GM12878 (cell line): ENCODE measurements around the gene ZXDC. TPM values are rescaled to one million over a fixed set of nuclear protein-coding genes. Genes with fewer than 3 reads are reported as not detected.

ENCODE experiments used
- ATAC-seq: fragments of 200-7000 bp; cut with Tn5 transposase; 3 replicates; pipeline ENCODE4 v1.9.1; 2020; ENCODE audit warnings: mild to moderate bottlenecking, moderate library complexity
- BruUV-seq: library from RNA; stranded (reverse); fragments of 400-500 nt; replicated peaks from 2 replicates; lab custom pipeline; 2021; lab: Mats Ljungman, UMichigan
- CTCF ChIA-PET: fragments of 300-600 bp; sonication (Branson Sonifier 250); formaldehyde crosslinking; extraction: SDS; loops from one replicate; lab custom pipeline; 2021; ENCODE audit warnings: inconsistent platforms; lab: Yijun Ruan, JAX
- POLR2A ChIA-PET: fragments of 350-600 bp; formaldehyde crosslinking; extraction: SDS; loops from one replicate; lab custom pipeline; 2021; ENCODE audit warnings: inconsistent platforms; lab: Charles Lee
- RAD21 ChIA-PET: fragments of 300-600 bp; sonication (Branson Sonifier 250); formaldehyde crosslinking; loops from one replicate; lab custom pipeline; 2023; ENCODE audit warnings: antibody characterized with exemption; ENCODE audit not compliant: unreplicated experiment; lab: Charles Lee
- SMC1A ChIA-PET: fragments of 300-600 bp; sonication (Branson Sonifier 250); formaldehyde crosslinking; loops from one replicate; lab custom pipeline; 2023; ENCODE audit not compliant: unreplicated experiment, uncharacterized antibody; lab: Charles Lee
- DNase-seq: peaks from one replicate; pipeline ENCODE4 v3.0.0-alpha.2; 2011; ENCODE audit warnings: low read depth, low spot score
- FAIRE-seq: peaks from 3 replicates; lab custom pipeline; 2011; peaks lifted over from hg19 to GRCh38; lab: Jason Lieb, UNC
- H2AFZ ChIP-seq: 2 replicates; pipeline ENCODE4 v1.6.0; 2011; ENCODE audit warnings: low read depth, low read length, control low read depth; ENCODE audit not compliant: control insufficient read depth
- H3K27ac ChIP-seq: 2 replicates; pipeline ENCODE4 v1.5.1; 2011; ENCODE audit warnings: control low read depth; ENCODE audit not compliant: control insufficient read depth, insufficient read depth
- H3K27me3 ChIP-seq, 2 experiments: replicated peaks in 1 of 2; 2 replicates each; pipeline versions ENCODE4 v1.6.0 to v1.6.1; 2011; ENCODE audit warnings: low read length in 1 of 2; ENCODE audit not compliant: control insufficient read depth in 2 of 2, insufficient read depth in 2 of 2
- H3K36me3 ChIP-seq, 2 experiments: 2 replicates each; pipeline ENCODE4 v1.5.1; 2011; ENCODE audit warnings: low read length in 1 of 2; ENCODE audit not compliant: control insufficient read depth in 2 of 2, insufficient read depth in 2 of 2
- H3K4me1 ChIP-seq: 2 replicates; pipeline ENCODE4 v1.6.1; 2011; ENCODE audit warnings: mild to moderate bottlenecking, low read length, moderate library complexity, mixed read lengths; ENCODE audit not compliant: control insufficient read depth, insufficient read depth
- H3K4me2 ChIP-seq: 2 replicates; pipeline ENCODE4 v1.6.0; 2011; ENCODE audit warnings: control low read depth; ENCODE audit not compliant: control insufficient read depth, insufficient read depth
- H3K4me3 ChIP-seq: fragments of 200-600 bp; sonication (generic); 2 replicates; pipeline ENCODE4 v1.5.1; 2016
- H3K79me2 ChIP-seq: 2 replicates; pipeline ENCODE4 v1.6.0; 2011; ENCODE audit warnings: low read length; ENCODE audit not compliant: control insufficient read depth, insufficient read depth
- H3K9ac ChIP-seq: 2 replicates; pipeline ENCODE4 v1.8.0; 2011; ENCODE audit warnings: low read length, control low read depth, mixed read lengths; ENCODE audit not compliant: control insufficient read depth, insufficient read depth
- H3K9me3 ChIP-seq: replicated peaks from 3 replicates; pipeline ENCODE4 v1.5.1; 2011; ENCODE audit warnings: mild to moderate bottlenecking, low read length; ENCODE audit not compliant: control insufficient read depth, insufficient read depth
- H4K20me1 ChIP-seq: 2 replicates; pipeline ENCODE4 v1.6.0; 2011; ENCODE audit not compliant: control insufficient read depth, insufficient read depth
- GABPA ChIP-seq: IDR thresholded peaks from 2 replicates; pipeline ENCODE4 v1.6.1; 2014; ENCODE audit warnings: antibody characterized with exemption, low read depth, mild to moderate bottlenecking, inconsistent platforms
- IKZF1 ChIP-seq: fragments of 450-650 bp; conservative IDR thresholded peaks from 2 replicates; pipeline ENCODE4 v1.6.1; 2017; ENCODE audit warnings: antibody characterized with exemption, mild to moderate bottlenecking
- JUND ChIP-seq: IDR thresholded peaks from 2 replicates; pipeline ENCODE4 v1.6.1; 2012; ENCODE audit warnings: low read depth, mild to moderate bottlenecking, low read length, improper control_type of control experiment, moderate library complexity
- NFXL1 ChIP-seq: fragments of 450-650 bp; IDR thresholded peaks from 2 replicates; pipeline ENCODE4 v1.6.1; 2017; ENCODE audit warnings: antibody characterized with exemption, mild to moderate bottlenecking, borderline replicate concordance
- SIX5 ChIP-seq: IDR thresholded peaks from 2 replicates; pipeline ENCODE4 v1.6.1; 2011; ENCODE audit warnings: mild to moderate bottlenecking, low read depth, low read length, moderate library complexity; ENCODE audit not compliant: severe bottlenecking
- SMC3 ChIP-seq: IDR thresholded peaks from 2 replicates; pipeline ENCODE4 v1.6.1; 2011; ENCODE audit warnings: low read length, improper control_type of control experiment, borderline replicate concordance
- TARDBP ChIP-seq: IDR thresholded peaks from 2 replicates; pipeline ENCODE4 v1.6.1; 2016; ENCODE audit warnings: borderline replicate concordance
- TCF7 ChIP-seq: IDR thresholded peaks from 2 replicates; pipeline ENCODE4 v1.6.1; 2014; ENCODE audit warnings: antibody characterized with exemption, borderline replicate concordance
- ZZZ3 ChIP-seq: IDR thresholded peaks from 2 replicates; pipeline ENCODE4 v1.6.1; 2011; ENCODE audit warnings: low read depth; ENCODE audit not compliant: control insufficient read depth, insufficient read length
- WGBS: methylation state at CpG from one replicate; pipeline ENCODE4 v1.1.6; 2016; ENCODE audit warnings: low lambda C conversion rate; ENCODE audit not compliant: insufficient replicate concordance, insufficient coverage; ENCODE audit errors: missing lambda C conversion rate; 5-methylcytosine and 5-hydroxymethylcytosine counted together
- in situ Hi-C: fragments of 300-500 bp; cut with MboI; formaldehyde crosslinking; loops from 9 replicates; pipeline ENCODE4 v1.14.3; 2018; ENCODE audit warnings: mixed read lengths
- intact Hi-C: fragments of 100-400 bp; cut with micrococcal nuclease; formaldehyde crosslinking; loops from one replicate; pipeline ENCODE4 v1.14.2; 2022; ENCODE audit not compliant: unreplicated experiment
- polyA plus RNA-seq, 11 experiments: library from polyadenylated mRNA; depleted of rRNA in 4 of 11; unstranded in 6 of 11; stranded (reverse) in 5 of 11; fragments of >200 nt; fragmentation: Nextera tagmentation in 4 of 11; fragmentation: Illumina TruSeq in 1 of 11; extraction: Ambion mirVana in 4 of 11; extraction: Trizol in 1 of 11; gene quantifications; 1 replicate in 1 of 11; 2 replicates in 10 of 11; pipeline versions ENCODE4 v1.2.1 to v1.2.3, GENCODE V29; 2011 to 2016; ENCODE audit warnings: inconsistent platforms in 2 of 11, missing spikeins in 2 of 11, low read depth in 1 of 11
- total RNA-seq, 4 experiments: library from RNA; depleted of rRNA in 3 of 4; stranded (reverse); fragments of >200 nt in 3 of 4; fragmentation: Illumina TruSeq in 1 of 4; extraction: Trizol in 1 of 4; gene quantifications; 2 replicates each; pipeline versions ENCODE4 v1.2.1 to v1.2.3, GENCODE V29; 2013 to 2021
- TF ChIP-seq, protein P1 (sequence below): IDR thresholded peaks from 2 replicates; pipeline ENCODE4 v1.6.1; 2012; ENCODE audit warnings: low read depth, low read length, improper control_type of control experiment
- TF ChIP-seq, protein P2 (sequence below): fragments of 450-650 bp; IDR thresholded peaks from 2 replicates; pipeline ENCODE4 v1.6.1; 2017; ENCODE audit warnings: mild to moderate bottlenecking, low read depth, inconsistent platforms; ENCODE audit not compliant: poor library complexity, severe bottlenecking
- TF ChIP-seq, protein P3 (sequence below): IDR thresholded peaks from 2 replicates; pipeline ENCODE4 v1.6.1; 2011; ENCODE audit warnings: borderline replicate concordance, low read depth, mild to moderate bottlenecking, moderate library complexity, mixed read lengths, low read length; ENCODE audit not compliant: insufficient read depth; ENCODE audit errors: extremely low read length

Gene ZXDC
- total and polyA plus RNA-seq, 10 of the 15 experiments (the other 5 are each of a cell fraction or from before 2014, with no cell fraction given), result 0.72 to 15.3 (median 8.5) TPM

DNA sequence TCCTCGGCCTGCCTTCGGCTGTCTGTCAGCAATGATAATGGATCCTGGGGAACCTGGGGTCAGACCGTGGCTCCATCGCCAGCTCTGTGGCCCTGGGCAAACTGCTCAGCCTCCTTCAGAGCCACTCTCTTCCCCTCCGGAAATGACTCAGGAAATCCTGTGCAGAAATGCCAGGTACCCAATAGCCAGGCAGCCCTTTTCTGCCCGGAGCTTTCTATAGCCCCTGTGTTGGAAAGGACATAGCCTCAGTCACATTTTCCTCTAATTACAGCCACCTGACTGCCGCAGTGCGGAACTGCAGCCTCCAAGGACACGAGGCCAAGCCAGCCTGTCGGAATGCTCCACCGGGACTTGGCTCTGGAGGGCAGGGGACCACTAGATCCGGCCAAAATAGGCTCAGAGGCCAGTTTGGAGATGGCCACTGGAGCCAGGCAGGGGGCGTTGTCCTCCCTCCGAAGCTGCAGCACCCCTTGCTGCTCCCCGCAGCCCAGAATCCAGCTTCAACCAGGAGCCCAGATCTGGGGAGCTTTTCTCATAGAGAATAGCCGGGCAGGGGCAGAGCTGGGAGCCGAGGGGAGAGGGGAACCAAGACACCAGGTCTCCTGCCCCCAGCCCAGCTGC is 11.6 kb upstream of the ZXDC start (continued):
- TF ChIP-seq ZZZ3 (no peak), GABPA (no peak)
- TF ChIP-seq, protein P1, sequence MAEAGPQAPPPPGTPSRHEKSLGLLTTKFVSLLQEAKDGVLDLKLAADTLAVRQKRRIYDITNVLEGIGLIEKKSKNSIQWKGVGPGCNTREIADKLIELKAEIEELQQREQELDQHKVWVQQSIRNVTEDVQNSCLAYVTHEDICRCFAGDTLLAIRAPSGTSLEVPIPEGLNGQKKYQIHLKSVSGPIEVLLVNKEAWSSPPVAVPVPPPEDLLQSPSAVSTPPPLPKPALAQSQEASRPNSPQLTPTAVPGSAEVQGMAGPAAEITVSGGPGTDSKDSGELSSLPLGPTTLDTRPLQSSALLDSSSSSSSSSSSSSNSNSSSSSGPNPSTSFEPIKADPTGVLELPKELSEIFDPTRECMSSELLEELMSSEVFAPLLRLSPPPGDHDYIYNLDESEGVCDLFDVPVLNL, result no peak

DNA sequence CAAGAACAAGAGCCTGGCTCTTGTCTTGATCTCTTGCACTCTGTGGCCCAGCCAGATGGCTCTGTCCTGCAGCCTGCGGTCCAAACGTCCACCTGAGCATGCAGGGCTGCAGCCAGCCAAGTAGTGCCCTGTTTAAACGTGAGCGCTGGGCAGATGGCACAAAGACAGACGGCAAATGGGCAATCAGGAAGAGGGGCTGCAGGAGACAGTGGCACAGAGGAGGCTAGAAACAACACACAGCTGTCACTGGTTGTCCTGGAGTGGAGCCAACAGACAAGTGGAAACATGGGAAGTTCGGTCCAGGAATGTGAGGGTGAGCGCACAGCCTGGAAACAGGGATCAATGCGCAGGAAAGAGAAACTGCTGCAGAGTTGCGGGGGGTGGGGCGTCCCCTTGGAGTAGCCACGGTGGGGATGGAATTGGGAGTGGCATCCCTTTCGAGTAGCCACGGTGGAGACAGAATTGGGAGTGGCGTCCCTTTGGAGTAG is 10.7 kb upstream of the ZXDC start:
- H4K20me1 ChIP-seq, result no peaks in the 10 kb centered on the region
- ChIA-PET CTCF (no interaction called here), RAD21 (no interaction called here), SMC1A (no interaction called here), POLR2A (no interaction called here)
- no TSS peak for BruUV-seq
- DNase-seq (no peak), FAIRE-seq (no peak), ATAC-seq (no peak)
- no peak overlapping the region for H2AFZ ChIP-seq
- H3K4me1 ChIP-seq, result no peaks in the 10 kb centered on the region
- no peak overlapping the region for H3K27ac ChIP-seq
- H3K4me2 ChIP-seq, result no peak overlapping the region
- no peak overlapping the region for H3K4me3 ChIP-seq
- no peak overlapping the region for H3K9ac ChIP-seq
- H3K27me3 ChIP-seq, result no peaks in the 10 kb centered on the region
- WGBS, result 66% methylated on average over 14 of the region's 14 CpGs
- H3K79me2 ChIP-seq, result no peaks in the 10 kb centered on the region
- intact Hi-C loops, result no loop called here
- in situ Hi-C loops, result no loop called here
- H3K9me3 ChIP-seq, result no peaks in the 10 kb centered on the region
- H3K36me3 ChIP-seq, result no peaks in the 10 kb centered on the region
- TF ChIP-seq, protein P2, sequence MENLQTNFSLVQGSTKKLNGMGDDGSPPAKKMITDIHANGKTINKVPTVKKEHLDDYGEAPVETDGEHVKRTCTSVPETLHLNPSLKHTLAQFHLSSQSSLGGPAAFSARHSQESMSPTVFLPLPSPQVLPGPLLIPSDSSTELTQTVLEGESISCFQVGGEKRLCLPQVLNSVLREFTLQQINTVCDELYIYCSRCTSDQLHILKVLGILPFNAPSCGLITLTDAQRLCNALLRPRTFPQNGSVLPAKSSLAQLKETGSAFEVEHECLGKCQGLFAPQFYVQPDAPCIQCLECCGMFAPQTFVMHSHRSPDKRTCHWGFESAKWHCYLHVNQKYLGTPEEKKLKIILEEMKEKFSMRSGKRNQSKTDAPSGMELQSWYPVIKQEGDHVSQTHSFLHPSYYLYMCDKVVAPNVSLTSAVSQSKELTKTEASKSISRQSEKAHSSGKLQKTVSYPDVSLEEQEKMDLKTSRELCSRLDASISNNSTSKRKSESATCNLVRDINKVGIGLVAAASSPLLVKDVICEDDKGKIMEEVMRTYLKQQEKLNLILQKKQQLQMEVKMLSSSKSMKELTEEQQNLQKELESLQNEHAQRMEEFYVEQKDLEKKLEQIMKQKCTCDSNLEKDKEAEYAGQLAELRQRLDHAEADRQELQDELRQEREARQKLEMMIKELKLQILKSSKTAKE, result no peak
- TF ChIP-seq TARDBP (no peak), NFXL1 (no peak), SIX5 (no peak), SMC3 (no peak), TCF7 (no peak), IKZF1 (no peak), JUND (no peak)
- TF ChIP-seq, protein P1, result no peak
- TF ChIP-seq, protein P3, sequence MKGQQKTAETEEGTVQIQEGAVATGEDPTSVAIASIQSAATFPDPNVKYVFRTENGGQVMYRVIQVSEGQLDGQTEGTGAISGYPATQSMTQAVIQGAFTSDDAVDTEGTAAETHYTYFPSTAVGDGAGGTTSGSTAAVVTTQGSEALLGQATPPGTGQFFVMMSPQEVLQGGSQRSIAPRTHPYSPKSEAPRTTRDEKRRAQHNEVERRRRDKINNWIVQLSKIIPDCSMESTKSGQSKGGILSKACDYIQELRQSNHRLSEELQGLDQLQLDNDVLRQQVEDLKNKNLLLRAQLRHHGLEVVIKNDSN, result no peak
